ENCODE results near the gene STOML1. TPM values are rescaled to one million over a fixed set of nuclear protein-coding genes. Genes with fewer than 3 reads are reported as not detected.

Gene STOML1
- polyA plus RNA-seq, 1 donor from 2014 or later, result 49.5 TPM

DNA sequence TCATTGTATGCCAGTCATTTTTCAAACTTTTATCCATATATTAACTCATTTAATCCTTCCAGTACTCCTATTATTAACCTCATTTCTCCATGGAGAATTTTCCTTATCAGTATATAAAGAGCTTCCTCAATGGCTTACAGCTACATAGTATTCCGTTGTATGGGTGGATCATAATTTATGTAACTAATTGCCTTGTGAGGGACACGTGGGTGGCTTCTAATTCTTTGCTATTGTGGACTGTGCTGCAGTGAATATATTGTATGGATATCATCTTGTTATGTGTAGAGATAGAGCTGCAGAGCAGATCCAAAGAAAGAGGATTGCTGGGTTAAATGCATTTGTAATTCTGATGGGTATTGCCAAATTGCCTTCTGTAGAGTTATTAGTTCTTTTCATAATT lies 27.6 kb upstream of the STOML1 start:
- no peaks in the 10 kb centered on the region for H4K20me1 ChIP-seq (ENCODE audit: insufficient read depth)
- H3K27ac ChIP-seq (ENCODE audit: low read length), result no peak overlapping the region

DNA sequence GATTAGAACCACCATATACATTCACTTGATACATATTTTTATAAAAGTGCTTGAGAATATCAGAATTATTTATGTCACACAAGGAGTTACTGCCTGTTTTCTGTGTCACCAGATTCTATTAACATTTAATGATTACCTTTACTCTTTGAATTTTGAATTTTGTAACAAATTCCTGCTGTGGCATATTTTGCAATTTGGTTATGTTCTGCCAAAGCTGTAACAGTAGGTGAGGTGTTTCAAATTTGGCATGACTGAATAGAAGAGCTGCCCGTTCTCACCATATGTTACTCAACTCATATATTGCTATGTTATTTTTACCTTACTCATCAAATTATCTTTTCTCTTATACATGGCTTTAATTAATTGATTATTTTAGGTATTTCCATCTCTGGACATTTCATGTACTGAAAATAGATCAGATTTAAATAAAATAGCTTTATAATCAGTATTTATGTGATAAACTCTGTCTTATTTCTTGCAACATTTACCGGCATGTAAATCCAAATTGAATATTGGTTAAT lies 21.3 kb upstream of the STOML1 start:
- Histone ChIP-seq H3K79me2 (replicated peaks; ENCODE audit: insufficient read depth, low read length) (no peaks in the 10 kb centered on the region), H4K20me1 (ENCODE audit: insufficient read depth) (no peaks in the 10 kb centered on the region)

More for the DNA sequence above, 27.6 kb upstream of the STOML1 start:
- Histone ChIP-seq H2AFZ (ENCODE audit: low read depth, low read length) (no peak overlapping the region), H3K9me3 (ENCODE audit: low read length) (no peaks in the 10 kb centered on the region), H3K27me3 (ENCODE audit: insufficient read depth, low read depth, low read length) (no peaks in the 10 kb centered on the region), H3K36me3 (ENCODE audit: insufficient read depth, low read length) (no peaks in the 10 kb centered on the region), H3K9me2 (ENCODE audit: insufficient read depth, low read length) (no peaks in the 10 kb centered on the region), H3K9ac (ENCODE audit: low read length) (no peak overlapping the region), H3K4me3 (ENCODE audit: low read length) (no peak overlapping the region), H3K4me2 (ENCODE audit: low read length) (no peak overlapping the region), H3F3A (ENCODE audit: insufficient read depth, low read length, poor library complexity, severe bottlenecking) (no peaks in the 10 kb centered on the region), H3K79me2 (replicated peaks; ENCODE audit: insufficient read depth, low read length) (no peaks in the 10 kb centered on the region)
- TF ChIP-seq EZH2 (IDR thresholded peaks at IDR 0.05; ENCODE audit: borderline replicate concordance, insufficient read depth, low read length, poor library complexity, severe bottlenecking) (no peak), MXI1 (conservative IDR thresholded peaks at IDR 0.05; ENCODE audit: poor library complexity, severe bottlenecking) (no peak), POLR2AphosphoS5 (IDR thresholded peaks at IDR 0.05) (no peak), RAD21 (conservative IDR thresholded peaks at IDR 0.05) (no peak), SMC3 (conservative IDR thresholded peaks at IDR 0.05; ENCODE audit: poor library complexity) (no peak), TAF1 (IDR thresholded peaks at IDR 0.05; ENCODE audit: low read depth) (no peak), EP300 (conservative IDR thresholded peaks at IDR 0.05; ENCODE audit: poor library complexity, severe bottlenecking) (no peak)
- TF ChIP-seq, protein P1, sequence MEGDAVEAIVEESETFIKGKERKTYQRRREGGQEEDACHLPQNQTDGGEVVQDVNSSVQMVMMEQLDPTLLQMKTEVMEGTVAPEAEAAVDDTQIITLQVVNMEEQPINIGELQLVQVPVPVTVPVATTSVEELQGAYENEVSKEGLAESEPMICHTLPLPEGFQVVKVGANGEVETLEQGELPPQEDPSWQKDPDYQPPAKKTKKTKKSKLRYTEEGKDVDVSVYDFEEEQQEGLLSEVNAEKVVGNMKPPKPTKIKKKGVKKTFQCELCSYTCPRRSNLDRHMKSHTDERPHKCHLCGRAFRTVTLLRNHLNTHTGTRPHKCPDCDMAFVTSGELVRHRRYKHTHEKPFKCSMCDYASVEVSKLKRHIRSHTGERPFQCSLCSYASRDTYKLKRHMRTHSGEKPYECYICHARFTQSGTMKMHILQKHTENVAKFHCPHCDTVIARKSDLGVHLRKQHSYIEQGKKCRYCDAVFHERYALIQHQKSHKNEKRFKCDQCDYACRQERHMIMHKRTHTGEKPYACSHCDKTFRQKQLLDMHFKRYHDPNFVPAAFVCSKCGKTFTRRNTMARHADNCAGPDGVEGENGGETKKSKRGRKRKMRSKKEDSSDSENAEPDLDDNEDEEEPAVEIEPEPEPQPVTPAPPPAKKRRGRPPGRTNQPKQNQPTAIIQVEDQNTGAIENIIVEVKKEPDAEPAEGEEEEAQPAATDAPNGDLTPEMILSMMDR (IDR thresholded peaks at IDR 0.05; ENCODE audit: poor library complexity, severe bottlenecking), result no peak
- TF ChIP-seq, protein P2, sequence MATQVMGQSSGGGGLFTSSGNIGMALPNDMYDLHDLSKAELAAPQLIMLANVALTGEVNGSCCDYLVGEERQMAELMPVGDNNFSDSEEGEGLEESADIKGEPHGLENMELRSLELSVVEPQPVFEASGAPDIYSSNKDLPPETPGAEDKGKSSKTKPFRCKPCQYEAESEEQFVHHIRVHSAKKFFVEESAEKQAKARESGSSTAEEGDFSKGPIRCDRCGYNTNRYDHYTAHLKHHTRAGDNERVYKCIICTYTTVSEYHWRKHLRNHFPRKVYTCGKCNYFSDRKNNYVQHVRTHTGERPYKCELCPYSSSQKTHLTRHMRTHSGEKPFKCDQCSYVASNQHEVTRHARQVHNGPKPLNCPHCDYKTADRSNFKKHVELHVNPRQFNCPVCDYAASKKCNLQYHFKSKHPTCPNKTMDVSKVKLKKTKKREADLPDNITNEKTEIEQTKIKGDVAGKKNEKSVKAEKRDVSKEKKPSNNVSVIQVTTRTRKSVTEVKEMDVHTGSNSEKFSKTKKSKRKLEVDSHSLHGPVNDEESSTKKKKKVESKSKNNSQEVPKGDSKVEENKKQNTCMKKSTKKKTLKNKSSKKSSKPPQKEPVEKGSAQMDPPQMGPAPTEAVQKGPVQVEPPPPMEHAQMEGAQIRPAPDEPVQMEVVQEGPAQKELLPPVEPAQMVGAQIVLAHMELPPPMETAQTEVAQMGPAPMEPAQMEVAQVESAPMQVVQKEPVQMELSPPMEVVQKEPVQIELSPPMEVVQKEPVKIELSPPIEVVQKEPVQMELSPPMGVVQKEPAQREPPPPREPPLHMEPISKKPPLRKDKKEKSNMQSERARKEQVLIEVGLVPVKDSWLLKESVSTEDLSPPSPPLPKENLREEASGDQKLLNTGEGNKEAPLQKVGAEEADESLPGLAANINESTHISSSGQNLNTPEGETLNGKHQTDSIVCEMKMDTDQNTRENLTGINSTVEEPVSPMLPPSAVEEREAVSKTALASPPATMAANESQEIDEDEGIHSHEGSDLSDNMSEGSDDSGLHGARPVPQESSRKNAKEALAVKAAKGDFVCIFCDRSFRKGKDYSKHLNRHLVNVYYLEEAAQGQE (IDR thresholded peaks at IDR 0.05; ENCODE audit: borderline replicate concordance), result no peak

More for the DNA sequence above, 21.3 kb upstream of the STOML1 start:
- Histone ChIP-seq H3F3A (ENCODE audit: insufficient read depth, low read length, poor library complexity, severe bottlenecking) (no peaks in the 10 kb centered on the region), H3K9me2 (ENCODE audit: insufficient read depth, low read length) (no peaks in the 10 kb centered on the region), H2AFZ (ENCODE audit: low read depth, low read length) (no peak overlapping the region), H3K36me3 (ENCODE audit: insufficient read depth, low read length) (no peaks in the 10 kb centered on the region), H3K27me3 (ENCODE audit: insufficient read depth, low read depth, low read length) (no peaks in the 10 kb centered on the region), H3K4me3 (ENCODE audit: low read length) (no peak overlapping the region), H3K9ac (ENCODE audit: low read length) (no peak overlapping the region), H3K4me2 (ENCODE audit: low read length) (no peak overlapping the region), H3K9me3 (ENCODE audit: low read length) (no peaks in the 10 kb centered on the region), H3K27ac (ENCODE audit: low read length) (no peak overlapping the region)
- TF ChIP-seq EZH2 (IDR thresholded peaks at IDR 0.05; ENCODE audit: borderline replicate concordance, insufficient read depth, low read length, poor library complexity, severe bottlenecking) (no peak), POLR2AphosphoS5 (IDR thresholded peaks at IDR 0.05) (no peak), MXI1 (conservative IDR thresholded peaks at IDR 0.05; ENCODE audit: poor library complexity, severe bottlenecking) (no peak), TAF1 (IDR thresholded peaks at IDR 0.05; ENCODE audit: low read depth) (no peak), RAD21 (conservative IDR thresholded peaks at IDR 0.05) (no peak), EP300 (conservative IDR thresholded peaks at IDR 0.05; ENCODE audit: poor library complexity, severe bottlenecking) (no peak), SMC3 (conservative IDR thresholded peaks at IDR 0.05; ENCODE audit: poor library complexity) (no peak)
- TF ChIP-seq, protein P1 (IDR thresholded peaks at IDR 0.05; ENCODE audit: poor library complexity, severe bottlenecking), result no peak
- TF ChIP-seq, protein P2 (IDR thresholded peaks at IDR 0.05; ENCODE audit: borderline replicate concordance), result no peak

Data from neural cell (in vitro differentiated cells).